ENCODE measurements around the gene RASA2.
A peak's percentile ranks its signal among the peaks of the same experiment; 100 is the strongest.
"Not testable (repeated sequence)": the region's sequence is repeated elsewhere in the genome, so short reads cannot be mapped to it uniquely, and the experiment has no call there.

RASA2 gene

DNA sequence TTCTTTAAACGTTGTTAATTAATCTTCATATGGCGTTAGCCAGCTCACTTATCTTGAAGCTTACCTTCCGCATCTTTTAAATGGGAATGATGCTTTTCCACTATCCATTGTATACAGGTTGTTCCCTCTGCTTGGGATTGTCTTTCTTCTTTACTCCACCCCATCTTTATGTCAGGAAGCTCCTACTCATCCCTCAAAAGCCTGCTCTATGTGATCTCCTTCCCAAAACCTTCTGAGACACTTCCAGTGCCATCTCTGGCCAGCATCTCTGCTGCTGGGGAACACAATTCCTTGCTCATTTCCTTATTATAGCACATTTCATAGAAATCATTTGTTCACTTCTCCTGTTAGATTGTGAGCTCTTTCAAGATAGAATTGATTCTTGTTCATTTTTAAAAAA lies 4.3 kb downstream of the RASA2 start:
- H3K27ac ChIP-seq (ENCODE audit: low read depth, low read length), result no peak overlapping the region
- no peaks in the 10 kb centered on the region for H3K27me3 ChIP-seq (ENCODE audit: control insufficient read depth in 5 of 5, insufficient read depth in 4 of 5, low read length in 5 of 5)
- no peak overlapping the region for H3K4me3 ChIP-seq (ENCODE audit: low read depth in 1 of 5, low read length in 5 of 5)
- no peak overlapping the region for H3K9ac ChIP-seq (ENCODE audit: low read length in 5 of 5)
- H3K36me3 ChIP-seq (ENCODE audit: control insufficient read depth in 5 of 5, insufficient read depth in 5 of 5, low read length in 5 of 5), result no peaks in the 10 kb centered on the region
- peaks cover 0 to 21% (median 12%) of the 10 kb centered on the region in 5 donors for H3K4me1 ChIP-seq (ENCODE audit: control insufficient read depth in 5 of 5, insufficient read depth in 5 of 5, low read length in 5 of 5)
- H3K9me3 ChIP-seq (ENCODE audit: control insufficient read depth in 5 of 5, low read length in 5 of 5), result no peaks in the 10 kb centered on the region

DNA sequence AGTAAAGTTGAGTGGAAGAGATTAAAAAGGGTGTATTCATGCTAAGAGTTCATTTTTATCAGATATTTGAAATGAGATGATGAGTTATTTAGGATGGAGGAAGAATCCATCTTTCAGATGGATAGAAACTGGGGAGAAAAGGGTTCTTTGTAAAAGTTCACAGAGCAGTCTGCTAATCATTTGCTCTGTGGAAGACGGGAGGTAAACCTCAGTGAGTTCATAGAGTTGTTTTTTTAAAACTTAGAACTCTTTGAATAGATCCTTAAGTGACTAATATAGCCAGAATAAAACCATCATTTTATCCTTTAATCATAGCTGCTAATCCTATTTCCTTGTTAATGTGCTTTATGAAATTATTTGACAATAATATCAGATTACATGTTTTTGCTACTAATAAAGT lies 5.1 kb downstream of the RASA2 start:
- no peak overlapping the region for H3K27ac ChIP-seq (ENCODE audit: low read depth, low read length)
- H3K36me3 ChIP-seq (ENCODE audit: control insufficient read depth in 5 of 5, insufficient read depth in 5 of 5, low read length in 5 of 5), result no peaks in the 10 kb centered on the region
- no peaks in the 10 kb centered on the region for H3K9me3 ChIP-seq (ENCODE audit: control insufficient read depth in 5 of 5, low read length in 5 of 5)
- peaks cover 0 to 15% (median 6%) of the 10 kb centered on the region in 5 donors for H3K4me1 ChIP-seq (ENCODE audit: control insufficient read depth in 5 of 5, insufficient read depth in 5 of 5, low read length in 5 of 5)
- peak overlapping the region in 1 of 5 donors; percentile 11 for H3K9ac ChIP-seq (ENCODE audit: low read length in 5 of 5)
- no peak overlapping the region for H3K4me3 ChIP-seq (ENCODE audit: low read depth in 1 of 5, low read length in 5 of 5)
- no peaks in the 10 kb centered on the region for H3K27me3 ChIP-seq (ENCODE audit: control insufficient read depth in 5 of 5, insufficient read depth in 4 of 5, low read length in 5 of 5)

DNA sequence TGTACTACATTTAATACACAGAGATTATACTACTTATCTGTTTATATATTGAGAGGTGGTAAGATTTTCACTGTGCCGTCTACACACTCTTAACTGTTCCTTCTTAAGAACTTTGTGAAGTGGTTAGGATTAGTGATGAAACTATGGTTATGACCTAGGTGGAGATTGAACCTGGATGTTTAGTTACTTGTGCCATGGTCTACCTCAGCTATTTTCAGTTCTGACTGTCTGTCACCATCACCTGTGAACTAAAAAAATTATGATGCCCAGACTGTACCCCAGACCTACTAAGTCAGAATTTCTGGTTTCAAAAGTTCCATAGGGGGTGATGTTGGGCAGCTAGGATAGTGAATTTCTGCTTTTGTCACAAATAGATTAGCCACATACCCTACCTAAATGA lies 6.4 kb downstream of the RASA2 start:
- Histone ChIP-seq H3K27ac (ENCODE audit: low read depth, low read length) (no peak overlapping the region), H3K4me1 (ENCODE audit: control insufficient read depth in 5 of 5, insufficient read depth in 5 of 5, low read length in 5 of 5) (peaks cover 0 to 8% (median 2%) of the 10 kb centered on the region in 5 donors)

DNA sequence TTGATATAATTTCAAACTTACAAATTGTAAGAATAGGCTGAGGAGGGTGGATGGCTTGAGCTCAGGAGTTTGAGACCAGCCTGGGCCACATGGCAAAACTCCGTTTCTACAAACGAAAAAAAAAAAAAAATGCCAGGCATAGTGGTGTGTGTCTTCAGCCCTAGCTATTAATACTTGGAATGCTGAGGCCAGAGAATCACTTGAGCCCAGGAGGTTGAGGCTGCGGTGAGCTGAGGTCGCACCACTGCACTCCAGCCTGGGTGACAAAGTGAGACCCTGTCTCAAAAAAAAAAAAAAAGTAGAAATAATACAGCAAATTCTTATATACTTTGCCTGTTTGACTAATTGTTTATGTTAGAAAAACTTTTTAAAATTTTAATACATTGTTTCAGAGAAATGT lies 10.8 kb downstream of the RASA2 start:
- not testable (repeated sequence) for H3K4me3 ChIP-seq (ENCODE audit: low read depth in 1 of 5, low read length in 5 of 5); H3K4me1 ChIP-seq (ENCODE audit: control insufficient read depth in 5 of 5, insufficient read depth in 5 of 5, low read length in 5 of 5); H3K27ac ChIP-seq (ENCODE audit: low read depth, low read length); H3K27me3 ChIP-seq (ENCODE audit: control insufficient read depth in 5 of 5, insufficient read depth in 4 of 5, low read length in 5 of 5); H3K36me3 ChIP-seq (ENCODE audit: control insufficient read depth in 5 of 5, insufficient read depth in 5 of 5, low read length in 5 of 5); H3K9me3 ChIP-seq (ENCODE audit: control insufficient read depth in 5 of 5, low read length in 5 of 5); H3K9ac ChIP-seq (ENCODE audit: low read length in 5 of 5)

More for the DNA sequence above, 6.4 kb downstream of the RASA2 start:
- H3K4me3 ChIP-seq (ENCODE audit: low read depth in 1 of 5, low read length in 5 of 5), result no peak overlapping the region
- H3K27me3 ChIP-seq (ENCODE audit: control insufficient read depth in 5 of 5, insufficient read depth in 4 of 5, low read length in 5 of 5), result no peaks in the 10 kb centered on the region
- H3K9ac ChIP-seq (ENCODE audit: low read length in 5 of 5), result no peak overlapping the region
- H3K9me3 ChIP-seq (ENCODE audit: control insufficient read depth in 5 of 5, low read length in 5 of 5), result no peaks in the 10 kb centered on the region
- H3K36me3 ChIP-seq (ENCODE audit: control insufficient read depth in 5 of 5, insufficient read depth in 5 of 5, low read length in 5 of 5), result no peaks in the 10 kb centered on the region

DNA sequence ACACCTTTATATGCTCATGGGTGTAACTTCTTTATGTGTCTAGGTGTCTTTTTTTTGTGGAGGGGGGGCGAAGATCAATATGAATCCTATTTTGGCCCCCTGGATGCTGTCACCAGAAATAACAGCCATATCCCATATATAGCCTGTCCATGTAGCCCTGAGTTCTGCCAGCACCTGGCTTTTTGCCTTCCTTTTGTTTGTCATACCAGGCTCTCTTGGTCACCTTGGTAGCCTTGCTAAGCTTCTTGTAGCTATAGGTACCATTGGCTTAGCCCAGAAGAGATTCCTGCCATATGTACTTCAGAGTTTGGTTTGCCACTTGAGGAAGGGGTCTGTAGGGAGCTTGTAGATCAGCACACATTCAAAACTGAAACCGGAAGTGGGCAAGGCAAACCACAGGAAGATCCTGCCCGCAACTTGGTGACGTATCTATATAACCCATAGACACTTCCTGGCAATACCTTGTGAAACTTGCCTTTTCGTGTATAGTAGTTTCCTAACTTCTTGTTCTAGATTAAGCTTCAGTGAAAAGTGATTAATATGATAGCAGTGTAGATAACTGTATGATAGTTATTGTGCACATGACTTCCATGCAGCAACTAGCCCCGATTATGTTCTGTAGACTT lies 11.9 kb downstream of the RASA2 start:
- Histone ChIP-seq H3K9ac (ENCODE audit: low read length in 5 of 5) (no peak overlapping the region), H3K36me3 (ENCODE audit: control insufficient read depth in 5 of 5, insufficient read depth in 5 of 5, low read length in 5 of 5) (no peaks in the 10 kb centered on the region), H3K27ac (ENCODE audit: low read depth, low read length) (no peak overlapping the region), H3K9me3 (ENCODE audit: control insufficient read depth in 5 of 5, low read length in 5 of 5) (no peaks in the 10 kb centered on the region), H3K27me3 (ENCODE audit: control insufficient read depth in 5 of 5, insufficient read depth in 4 of 5, low read length in 5 of 5) (no peaks in the 10 kb centered on the region), H3K4me3 (ENCODE audit: low read depth in 1 of 5, low read length in 5 of 5) (peak overlapping the region in 3 of 5 donors; percentile 8 to 32 (median 12)), H3K4me1 (ENCODE audit: control insufficient read depth in 5 of 5, insufficient read depth in 5 of 5, low read length in 5 of 5) (peaks cover 0 to 6% (median 5%) of the 10 kb centered on the region in 5 donors)

DNA sequence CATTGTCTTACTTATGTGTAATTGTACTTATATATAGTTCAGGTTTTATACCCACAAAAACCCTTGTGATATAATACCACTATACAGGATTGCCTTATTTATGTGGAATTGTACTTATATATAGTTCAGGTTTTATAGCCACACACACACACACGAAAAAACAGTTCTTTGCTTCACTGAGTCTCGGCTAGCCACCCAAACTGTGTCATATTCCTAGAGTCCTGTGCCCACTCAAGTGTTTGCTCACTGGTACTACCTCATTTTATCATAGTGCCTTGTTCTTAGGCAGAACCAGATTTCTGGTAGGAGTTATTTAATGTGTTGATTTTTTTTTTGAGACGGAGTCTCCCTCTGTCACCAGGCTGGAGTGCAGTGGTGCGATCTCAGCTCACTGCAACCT lies 12.5 kb downstream of the RASA2 start:
- Histone ChIP-seq H3K9ac (ENCODE audit: low read length in 5 of 5) (no peak overlapping the region), H3K27ac (ENCODE audit: low read depth, low read length) (no peak overlapping the region), H3K4me3 (ENCODE audit: low read depth in 1 of 5, low read length in 5 of 5) (peak overlapping the region in 1 of 5 donors; percentile 32), H3K27me3 (ENCODE audit: control insufficient read depth in 5 of 5, insufficient read depth in 4 of 5, low read length in 5 of 5) (no peaks in the 10 kb centered on the region), H3K9me3 (ENCODE audit: control insufficient read depth in 5 of 5, low read length in 5 of 5) (no peaks in the 10 kb centered on the region), H3K36me3 (ENCODE audit: control insufficient read depth in 5 of 5, insufficient read depth in 5 of 5, low read length in 5 of 5) (peaks cover 0 to under 1% (median 0%) of the 10 kb centered on the region in 5 donors), H3K4me1 (ENCODE audit: control insufficient read depth in 5 of 5, insufficient read depth in 5 of 5, low read length in 5 of 5) (peaks cover 0 to 6% (median 5%) of the 10 kb centered on the region in 5 donors)

DNA sequence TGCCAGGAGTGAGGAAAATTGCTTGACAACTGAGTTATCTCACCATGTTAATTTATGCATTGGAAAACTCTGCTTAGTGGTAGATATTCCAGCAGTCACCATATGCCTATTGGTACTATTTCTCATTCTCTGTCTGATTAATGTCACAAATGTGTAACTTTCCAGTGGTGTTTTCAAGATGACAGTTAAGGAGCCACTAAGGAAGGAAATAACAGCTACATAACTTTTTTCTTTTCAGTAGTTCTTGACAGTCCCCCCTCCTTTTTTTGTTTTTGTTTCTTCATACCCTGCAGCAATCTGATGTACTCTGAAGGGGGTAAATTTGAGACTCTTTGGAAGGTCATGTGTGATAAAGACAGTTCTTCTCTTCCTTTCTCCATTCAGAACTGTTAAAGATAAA lies 13.1 kb downstream of the RASA2 start:
- no peaks in the 10 kb centered on the region for H3K27me3 ChIP-seq (ENCODE audit: control insufficient read depth in 5 of 5, insufficient read depth in 4 of 5, low read length in 5 of 5)
- no peak overlapping the region for H3K4me3 ChIP-seq (ENCODE audit: low read depth in 1 of 5, low read length in 5 of 5)
- peaks cover 0 to 3% (median 0%) of the 10 kb centered on the region in 5 donors for H3K36me3 ChIP-seq (ENCODE audit: control insufficient read depth in 5 of 5, insufficient read depth in 5 of 5, low read length in 5 of 5)
- no peaks in the 10 kb centered on the region for H3K9me3 ChIP-seq (ENCODE audit: control insufficient read depth in 5 of 5, low read length in 5 of 5)
- no peak overlapping the region for H3K9ac ChIP-seq (ENCODE audit: low read length in 5 of 5)
- no peak overlapping the region for H3K27ac ChIP-seq (ENCODE audit: low read depth, low read length)
- peaks cover 0 to 6% (median 5%) of the 10 kb centered on the region in 5 donors for H3K4me1 ChIP-seq (ENCODE audit: control insufficient read depth in 5 of 5, insufficient read depth in 5 of 5, low read length in 5 of 5)

DNA sequence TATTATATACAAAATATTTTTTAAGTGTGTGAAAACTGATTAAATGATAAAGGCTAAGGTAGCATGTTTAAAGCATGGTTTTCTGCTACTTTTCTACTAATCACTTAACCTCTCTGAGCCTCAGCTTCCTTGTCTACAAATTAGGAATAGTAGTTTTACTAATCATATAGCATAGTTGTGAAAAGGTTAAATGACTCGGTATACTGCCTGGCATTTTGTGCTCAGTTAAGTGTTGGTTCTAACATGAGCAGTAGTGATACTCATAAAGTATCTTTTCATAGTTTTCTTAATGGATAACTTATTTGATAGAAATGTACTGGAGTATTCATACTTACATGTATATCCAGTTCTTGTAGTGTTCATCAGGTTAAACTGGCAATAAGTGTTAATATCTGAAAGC lies 13.6 kb downstream of the RASA2 start:
- Histone ChIP-seq H3K4me1 (ENCODE audit: control insufficient read depth in 5 of 5, insufficient read depth in 5 of 5, low read length in 5 of 5) (peaks cover 0 to 6% (median 5%) of the 10 kb centered on the region in 5 donors), H3K27ac (ENCODE audit: low read depth, low read length) (no peak overlapping the region), H3K27me3 (ENCODE audit: control insufficient read depth in 5 of 5, insufficient read depth in 4 of 5, low read length in 5 of 5) (no peaks in the 10 kb centered on the region), H3K9me3 (ENCODE audit: control insufficient read depth in 5 of 5, low read length in 5 of 5) (no peaks in the 10 kb centered on the region), H3K4me3 (ENCODE audit: low read depth in 1 of 5, low read length in 5 of 5) (no peak overlapping the region), H3K9ac (ENCODE audit: low read length in 5 of 5) (no peak overlapping the region), H3K36me3 (ENCODE audit: control insufficient read depth in 5 of 5, insufficient read depth in 5 of 5, low read length in 5 of 5) (peaks cover 0 to 6% (median 0%) of the 10 kb centered on the region in 5 donors)

DNA sequence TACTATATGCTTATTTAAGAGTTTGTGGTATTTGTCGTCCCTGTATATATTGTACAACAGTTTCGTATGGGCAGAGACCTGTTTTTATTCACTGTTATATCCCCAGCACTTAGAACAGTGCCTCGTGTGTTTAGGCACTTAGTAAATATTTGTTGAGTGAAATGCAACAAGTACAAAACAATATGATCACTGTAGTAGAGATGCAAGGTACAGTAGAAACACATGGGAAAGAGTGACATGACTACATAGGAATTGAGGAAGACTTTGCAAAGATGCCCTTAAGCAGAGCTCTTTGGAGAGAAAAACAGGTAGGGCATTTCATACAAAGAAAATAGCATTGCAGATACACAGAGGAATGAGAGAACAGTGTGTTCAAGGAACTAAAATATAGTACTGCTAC lies 18.3 kb downstream of the RASA2 start:
- Histone ChIP-seq H3K9ac (ENCODE audit: low read length in 5 of 5) (no peak overlapping the region), H3K36me3 (ENCODE audit: control insufficient read depth in 5 of 5, insufficient read depth in 5 of 5, low read length in 5 of 5) (peaks cover 0 to 6% (median 0%) of the 10 kb centered on the region in 5 donors), H3K4me1 (ENCODE audit: control insufficient read depth in 5 of 5, insufficient read depth in 5 of 5, low read length in 5 of 5) (no peaks in the 10 kb centered on the region), H3K9me3 (ENCODE audit: control insufficient read depth in 5 of 5, low read length in 5 of 5) (no peaks in the 10 kb centered on the region), H3K4me3 (ENCODE audit: low read depth in 1 of 5, low read length in 5 of 5) (no peak overlapping the region), H3K27me3 (ENCODE audit: control insufficient read depth in 5 of 5, insufficient read depth in 4 of 5, low read length in 5 of 5) (no peaks in the 10 kb centered on the region), H3K27ac (ENCODE audit: low read depth, low read length) (no peak overlapping the region)

DNA sequence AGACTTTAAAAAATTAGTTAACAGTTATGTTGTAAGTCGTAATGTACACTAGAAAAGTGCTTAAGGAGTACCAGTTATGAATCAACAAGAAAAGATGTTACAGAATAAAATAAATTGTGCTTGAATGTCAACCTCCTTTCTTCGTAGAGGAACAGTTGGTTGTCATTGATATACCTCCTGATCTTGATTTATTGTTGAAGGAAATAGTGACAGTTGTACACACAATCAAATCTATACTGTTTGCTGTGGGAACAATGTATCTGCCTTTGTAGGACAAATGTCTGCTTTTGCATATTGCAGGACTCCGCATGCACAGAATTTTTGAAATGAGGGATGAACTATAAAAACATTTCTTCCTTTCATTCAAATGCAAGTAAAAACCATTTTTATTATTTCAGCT lies 19.2 kb downstream of the RASA2 start:
- no peaks in the 10 kb centered on the region for H3K27me3 ChIP-seq (ENCODE audit: control insufficient read depth in 5 of 5, insufficient read depth in 4 of 5, low read length in 5 of 5)
- no peaks in the 10 kb centered on the region for H3K4me1 ChIP-seq (ENCODE audit: control insufficient read depth in 5 of 5, insufficient read depth in 5 of 5, low read length in 5 of 5)
- H3K4me3 ChIP-seq (ENCODE audit: low read depth in 1 of 5, low read length in 5 of 5), result no peak overlapping the region
- peaks cover 0 to 6% (median 0%) of the 10 kb centered on the region in 5 donors for H3K36me3 ChIP-seq (ENCODE audit: control insufficient read depth in 5 of 5, insufficient read depth in 5 of 5, low read length in 5 of 5)
- no peak overlapping the region for H3K9ac ChIP-seq (ENCODE audit: low read length in 5 of 5)
- no peak overlapping the region for H3K27ac ChIP-seq (ENCODE audit: low read depth, low read length)
- no peaks in the 10 kb centered on the region for H3K9me3 ChIP-seq (ENCODE audit: control insufficient read depth in 5 of 5, low read length in 5 of 5)
